Measurements from ENCODE around the gene SEC61A1. TPM values are rescaled to one million over a fixed set of nuclear protein-coding genes. Genes with fewer than 3 reads are reported as not detected.
A peak's percentile ranks its signal among the peaks of the same experiment; 100 is the strongest.

Gene SEC61A1
- total RNA-seq, 1 experiment from 2014 or later = 182 TPM

- Histone ChIP-seq H3K4me2 (ENCODE audit: low read length) (no peak overlapping the region), H3K36me3 (ENCODE audit: low read depth, low read length) (no peaks in the 10 kb centered on the region), H3K27ac (ENCODE audit: low read length) (no peak overlapping the region), H4K20me1 (ENCODE audit: low read length) (no peaks in the 10 kb centered on the region), H2AFZ (ENCODE audit: low read length) (no peak overlapping the region), H3K4me1 (ENCODE audit: insufficient read depth, low read length) (no peaks in the 10 kb centered on the region), H3K79me2 (ENCODE audit: low read length) (no peaks in the 10 kb centered on the region), H3K9me2 (replicated peaks; ENCODE audit: low read length) (no peaks in the 10 kb centered on the region), H3K27me3 (ENCODE audit: low read length) (no peaks in the 10 kb centered on the region; the same call in 1 of the 2 replicates), H3K9me3 (ENCODE audit: low read length) (no peaks in the 10 kb centered on the region), H3F3A (ENCODE audit: low read length, unreplicated experiment) (no peaks in the 10 kb centered on the region), H3K4me3 (ENCODE audit: low read length) (no peak overlapping the region), H3K9ac (ENCODE audit: low read length) (no peak overlapping the region)
- ChIA-PET CTCF (no interaction called here), POLR2A (ENCODE audit: unreplicated experiment) (no interaction called here)
- no peak for ATAC-seq
- no TSS peak for BruUV-seq (replicated peaks)
- TF ChIP-seq EZH2phosphoT487 (IDR thresholded peaks at IDR 0.05; ENCODE audit: borderline replicate concordance, low read length) (no peak), EZH2 (IDR thresholded peaks at IDR 0.05; ENCODE audit: low read length, unreplicated experiment) (no peak), CTCF (conservative IDR thresholded peaks at IDR 0.05; ENCODE audit: low read depth, low read length) (no peak)
- DNase-seq = no peak
- intact Hi-C loops (cut with micrococcal nuclease) = no loop called here
Observed at GRCh38 chr3:128021768-128022372, 30.4 kb upstream of the SEC61A1 start.

- Histone ChIP-seq H3K9me3 (ENCODE audit: low read length) (no peaks in the 10 kb centered on the region), H3K9ac (ENCODE audit: low read length) (no peak overlapping the region), H3K36me3 (ENCODE audit: low read depth, low read length) (no peaks in the 10 kb centered on the region), H3K27ac (ENCODE audit: low read length) (no peak overlapping the region), H3K9me2 (replicated peaks; ENCODE audit: low read length) (no peaks in the 10 kb centered on the region), H3K4me1 (ENCODE audit: insufficient read depth, low read length) (no peaks in the 10 kb centered on the region; the same call in 1 of the 2 replicates), H2AFZ (ENCODE audit: low read length) (no peak overlapping the region), H3K4me3 (ENCODE audit: low read length) (no peak overlapping the region), H3K27me3 (ENCODE audit: low read length) (no peaks in the 10 kb centered on the region), H3K79me2 (ENCODE audit: low read length) (no peaks in the 10 kb centered on the region), H3K4me2 (ENCODE audit: low read length) (no peak overlapping the region), H3F3A (ENCODE audit: low read length, unreplicated experiment) (no peaks in the 10 kb centered on the region), H4K20me1 (ENCODE audit: low read length) (no peaks in the 10 kb centered on the region)
- no peak for TF ChIP-seq CTCF (conservative IDR thresholded peaks at IDR 0.05; ENCODE audit: low read depth, low read length)
- no peak for TF ChIP-seq EZH2phosphoT487 (IDR thresholded peaks at IDR 0.05; ENCODE audit: borderline replicate concordance, low read length)
- TF ChIP-seq EZH2 (IDR thresholded peaks at IDR 0.05; ENCODE audit: low read length, unreplicated experiment) = no peak
- CTCF ChIA-PET = no interaction called here
- POLR2A ChIA-PET (ENCODE audit: unreplicated experiment) = no interaction called here
- intact Hi-C loops (cut with micrococcal nuclease) = no loop called here
- peak; percentile 54; the same call in 1 of the 2 replicates for ATAC-seq
- DNase-seq = peak; percentile 51
- BruUV-seq (replicated peaks) = no TSS peak
Observed at GRCh38 chr3:128033102-128033501, 19.1 kb upstream of the SEC61A1 start.

GRCh38 chr3:128036119-128036518 lies 16.1 kb upstream of the SEC61A1 start:
- Histone ChIP-seq H3K27ac (ENCODE audit: low read length) (no peak overlapping the region), H2AFZ (ENCODE audit: low read length) (no peak overlapping the region), H3K27me3 (ENCODE audit: low read length) (no peaks in the 10 kb centered on the region), H3K4me1 (ENCODE audit: insufficient read depth, low read length) (no peaks in the 10 kb centered on the region; the same call in 1 of the 2 replicates), H3K4me2 (ENCODE audit: low read length) (no peak overlapping the region), H3K9me3 (ENCODE audit: low read length) (no peaks in the 10 kb centered on the region), H3K4me3 (ENCODE audit: low read length) (no peak overlapping the region), H3F3A (ENCODE audit: low read length, unreplicated experiment) (no peaks in the 10 kb centered on the region), H3K9me2 (replicated peaks; ENCODE audit: low read length) (no peaks in the 10 kb centered on the region), H3K79me2 (ENCODE audit: low read length) (no peaks in the 10 kb centered on the region), H3K36me3 (ENCODE audit: low read depth, low read length) (no peaks in the 10 kb centered on the region), H4K20me1 (ENCODE audit: low read length) (no peaks in the 10 kb centered on the region), H3K9ac (ENCODE audit: low read length) (no peak overlapping the region)
- POLR2A ChIA-PET (ENCODE audit: unreplicated experiment) = no interaction called here
- no TSS peak for BruUV-seq (replicated peaks)
- no peak for ATAC-seq
- CTCF ChIA-PET = no interaction called here
- DNase-seq = no peak
- intact Hi-C loops (cut with micrococcal nuclease) = no loop called here
- TF ChIP-seq EZH2 (IDR thresholded peaks at IDR 0.05; ENCODE audit: low read length, unreplicated experiment) (no peak), CTCF (conservative IDR thresholded peaks at IDR 0.05; ENCODE audit: low read depth, low read length) (no peak), EZH2phosphoT487 (IDR thresholded peaks at IDR 0.05; ENCODE audit: borderline replicate concordance, low read length) (no peak)
